ENCODE measurements around the gene XRCC4. TPM values are rescaled to one million over a fixed set of nuclear protein-coding genes. Genes with fewer than 3 reads are reported as not detected.

Gene XRCC4
- polyA plus RNA-seq, 2 donors, result 2.7 to 5.1 TPM

- 33 to 41% methylated on average over 3 of the region's 3 CpGs for WGBS, 2 donors
- Histone ChIP-seq H3K27ac (ENCODE audit: low read depth in 2 of 2, low read length in 1 of 2) (no peak overlapping the region), H3K4me1 (ENCODE audit: control insufficient read depth in 2 of 2, insufficient read depth in 2 of 2, low read length in 1 of 2) (no peaks in the 10 kb centered on the region), H3K4me3 (ENCODE audit: low read depth in 1 of 2, low read length in 2 of 2) (no peak overlapping the region), H3K9me3 (ENCODE audit: control insufficient read depth in 2 of 2, insufficient read depth in 1 of 2, low read depth in 1 of 2, low read length in 1 of 2) (no peaks in the 10 kb centered on the region), H3K36me3 (ENCODE audit: control insufficient read depth in 2 of 2, insufficient read depth in 2 of 2, low read length in 1 of 2) (no peaks in the 10 kb centered on the region), H3K27me3 (ENCODE audit: control insufficient read depth in 1 of 2, insufficient read depth in 2 of 2, low read length in 2 of 2) (no peaks in the 10 kb centered on the region)
These were observed 229.4 kb downstream of the XRCC4 start for GRCh38 chr5:83306572-83307241.

DNA sequence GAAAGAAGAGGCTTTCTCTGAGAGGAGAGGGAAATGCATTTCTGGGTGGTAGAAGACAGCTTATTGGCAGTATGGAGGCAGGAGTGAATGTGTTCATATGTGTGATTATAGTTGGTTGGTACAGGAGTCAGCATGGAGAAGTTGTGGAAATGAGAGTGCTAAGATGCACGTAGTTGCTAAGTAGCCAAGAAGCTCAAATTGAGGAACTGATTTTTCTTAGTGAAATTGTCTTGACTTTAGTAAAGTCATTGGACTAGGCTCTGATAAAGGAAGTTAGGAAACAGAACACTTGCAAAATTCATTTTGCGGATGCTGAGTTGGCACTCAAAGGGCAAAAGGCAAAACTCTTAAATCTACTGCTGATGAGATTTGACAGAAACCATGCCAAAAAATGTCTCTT lies 235.3 kb downstream of the XRCC4 start:
- 83 to 84% methylated on average over 2 of the region's 2 CpGs for WGBS, 2 donors
- Histone ChIP-seq H3K4me1 (ENCODE audit: control insufficient read depth in 2 of 2, insufficient read depth in 2 of 2, low read length in 1 of 2) (no peaks in the 10 kb centered on the region), H3K27me3 (ENCODE audit: control insufficient read depth in 1 of 2, insufficient read depth in 2 of 2, low read length in 2 of 2) (no peaks in the 10 kb centered on the region), H3K9me3 (ENCODE audit: control insufficient read depth in 2 of 2, insufficient read depth in 1 of 2, low read depth in 1 of 2, low read length in 1 of 2) (no peaks in the 10 kb centered on the region), H3K36me3 (ENCODE audit: control insufficient read depth in 2 of 2, insufficient read depth in 2 of 2, low read length in 1 of 2) (no peaks in the 10 kb centered on the region), H3K4me3 (ENCODE audit: low read depth in 1 of 2, low read length in 2 of 2) (no peak overlapping the region), H3K27ac (ENCODE audit: low read depth in 2 of 2, low read length in 1 of 2) (no peak overlapping the region)

DNA sequence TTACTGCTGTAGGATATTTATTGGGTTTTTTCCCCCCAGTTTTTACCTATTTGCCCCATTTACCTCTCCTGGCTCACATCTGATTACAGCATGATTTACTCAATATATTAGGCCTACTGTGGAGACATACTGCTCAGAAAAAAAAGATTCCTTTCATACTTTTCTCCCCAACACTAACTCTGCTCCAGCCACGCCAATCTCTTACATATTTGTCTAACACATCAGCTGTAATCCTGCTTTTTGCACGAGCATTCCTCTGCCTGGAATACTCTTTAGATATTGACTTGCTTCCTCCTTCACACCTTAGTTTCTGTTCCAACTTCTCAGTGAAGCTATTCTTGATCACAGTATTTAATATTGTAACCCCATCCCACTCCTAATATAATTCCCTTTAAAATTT lies 236.1 kb downstream of the XRCC4 start:
- H3K4me1 ChIP-seq (ENCODE audit: control insufficient read depth in 2 of 2, insufficient read depth in 2 of 2, low read length in 1 of 2), result no peaks in the 10 kb centered on the region
- H3K27ac ChIP-seq (ENCODE audit: low read depth in 2 of 2, low read length in 1 of 2), result no peak overlapping the region
- WGBS, 2 donors, result 71 to 81% methylated on average over 2 of the region's 2 CpGs
- no peaks in the 10 kb centered on the region for H3K36me3 ChIP-seq (ENCODE audit: control insufficient read depth in 2 of 2, insufficient read depth in 2 of 2, low read length in 1 of 2)
- H3K4me3 ChIP-seq (ENCODE audit: low read depth in 1 of 2, low read length in 2 of 2), result no peak overlapping the region
- no peaks in the 10 kb centered on the region for H3K27me3 ChIP-seq (ENCODE audit: control insufficient read depth in 1 of 2, insufficient read depth in 2 of 2, low read length in 2 of 2)
- H3K9me3 ChIP-seq (ENCODE audit: control insufficient read depth in 2 of 2, insufficient read depth in 1 of 2, low read depth in 1 of 2, low read length in 1 of 2), result no peaks in the 10 kb centered on the region

- no peaks in the 10 kb centered on the region for H3K9me3 ChIP-seq (ENCODE audit: control insufficient read depth in 2 of 2, insufficient read depth in 1 of 2, low read depth in 1 of 2, low read length in 1 of 2)
- no peaks in the 10 kb centered on the region for H3K27me3 ChIP-seq (ENCODE audit: control insufficient read depth in 1 of 2, insufficient read depth in 2 of 2, low read length in 2 of 2)
- H3K4me3 ChIP-seq (ENCODE audit: low read depth in 1 of 2, low read length in 2 of 2), result no peak overlapping the region
- H3K4me1 ChIP-seq (ENCODE audit: control insufficient read depth in 2 of 2, insufficient read depth in 2 of 2, low read length in 1 of 2), result no peaks in the 10 kb centered on the region
- no peak overlapping the region for H3K27ac ChIP-seq (ENCODE audit: low read depth in 2 of 2, low read length in 1 of 2)
- no peaks in the 10 kb centered on the region for H3K36me3 ChIP-seq (ENCODE audit: control insufficient read depth in 2 of 2, insufficient read depth in 2 of 2, low read length in 1 of 2)
These were observed 244.2 kb downstream of the XRCC4 start for GRCh38 chr5:83321483-83322055.

DNA sequence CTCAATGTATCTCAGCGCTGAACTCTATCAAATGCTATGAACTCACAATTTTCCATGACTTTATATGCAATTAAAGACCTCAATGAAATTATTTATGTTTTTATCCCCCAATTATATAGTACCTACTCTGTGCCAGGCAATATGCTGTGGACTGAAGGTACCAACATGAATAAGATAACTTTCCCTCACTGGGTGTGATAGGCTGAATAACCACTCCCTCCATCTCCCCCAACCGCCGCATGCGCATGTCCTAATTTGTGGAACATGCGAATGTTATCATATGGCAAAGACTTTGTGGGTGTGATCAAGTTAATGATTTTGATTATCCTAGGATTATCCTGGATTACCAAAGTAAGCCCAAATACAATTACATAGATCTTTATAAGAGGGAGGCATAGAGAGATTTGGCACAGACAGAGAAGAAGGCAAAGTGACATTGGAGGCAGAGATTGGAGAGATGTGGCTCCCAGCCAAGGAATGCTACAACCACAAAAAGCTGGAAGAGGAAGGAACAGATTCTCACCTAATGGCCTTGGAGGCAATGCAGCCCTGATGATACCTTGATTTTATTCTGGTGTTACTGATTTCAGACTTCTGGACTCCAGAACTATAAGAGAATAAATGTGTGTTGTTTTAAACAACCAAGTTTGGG lies 245.1 kb downstream of the XRCC4 start:
- Histone ChIP-seq H3K27me3 (ENCODE audit: control insufficient read depth in 1 of 2, insufficient read depth in 2 of 2, low read length in 2 of 2) (no peaks in the 10 kb centered on the region), H3K27ac (ENCODE audit: low read depth in 2 of 2, low read length in 1 of 2) (no peak overlapping the region), H3K4me1 (ENCODE audit: control insufficient read depth in 2 of 2, insufficient read depth in 2 of 2, low read length in 1 of 2) (no peaks in the 10 kb centered on the region), H3K36me3 (ENCODE audit: control insufficient read depth in 2 of 2, insufficient read depth in 2 of 2, low read length in 1 of 2) (no peaks in the 10 kb centered on the region), H3K9me3 (ENCODE audit: control insufficient read depth in 2 of 2, insufficient read depth in 1 of 2, low read depth in 1 of 2, low read length in 1 of 2) (no peaks in the 10 kb centered on the region), H3K4me3 (ENCODE audit: low read depth in 1 of 2, low read length in 2 of 2) (no peak overlapping the region)
- WGBS, 2 donors, result 91 to 94% methylated on average over 5 of the region's 5 CpGs

- no peaks in the 10 kb centered on the region for H3K36me3 ChIP-seq (ENCODE audit: control insufficient read depth in 2 of 2, insufficient read depth in 2 of 2, low read length in 1 of 2)
- no peak overlapping the region for H3K4me3 ChIP-seq (ENCODE audit: low read depth in 1 of 2, low read length in 2 of 2)
- H3K27me3 ChIP-seq (ENCODE audit: control insufficient read depth in 1 of 2, insufficient read depth in 2 of 2, low read length in 2 of 2), result no peaks in the 10 kb centered on the region
- no peak overlapping the region for H3K27ac ChIP-seq (ENCODE audit: low read depth in 2 of 2, low read length in 1 of 2)
- no peaks in the 10 kb centered on the region for H3K9me3 ChIP-seq (ENCODE audit: control insufficient read depth in 2 of 2, insufficient read depth in 1 of 2, low read depth in 1 of 2, low read length in 1 of 2)
- no peaks in the 10 kb centered on the region for H3K4me1 ChIP-seq (ENCODE audit: control insufficient read depth in 2 of 2, insufficient read depth in 2 of 2, low read length in 1 of 2)
These were observed 246.3 kb downstream of the XRCC4 start for GRCh38 chr5:83323557-83324180.

GRCh38 chr5:83331842-83332241 lies 254.5 kb downstream of the XRCC4 start:
- Histone ChIP-seq H3K36me3 (ENCODE audit: control insufficient read depth in 2 of 2, insufficient read depth in 2 of 2, low read length in 1 of 2) (no peaks in the 10 kb centered on the region), H3K9me3 (ENCODE audit: control insufficient read depth in 2 of 2, insufficient read depth in 1 of 2, low read depth in 1 of 2, low read length in 1 of 2) (no peaks in the 10 kb centered on the region), H3K4me3 (ENCODE audit: low read depth in 1 of 2, low read length in 2 of 2) (no peak overlapping the region), H3K27ac (ENCODE audit: low read depth in 2 of 2, low read length in 1 of 2) (no peak overlapping the region), H3K27me3 (ENCODE audit: control insufficient read depth in 1 of 2, insufficient read depth in 2 of 2, low read length in 2 of 2) (no peaks in the 10 kb centered on the region), H3K4me1 (ENCODE audit: control insufficient read depth in 2 of 2, insufficient read depth in 2 of 2, low read length in 1 of 2) (no peaks in the 10 kb centered on the region)
- WGBS, 2 donors, result 69 to 87% methylated on average over 2 of the region's 2 CpGs

GRCh38 chr5:83337453-83338035 lies 260.2 kb downstream of the XRCC4 start:
- no peaks in the 10 kb centered on the region for H3K9me3 ChIP-seq (ENCODE audit: control insufficient read depth in 2 of 2, insufficient read depth in 1 of 2, low read depth in 1 of 2, low read length in 1 of 2)
- no peak overlapping the region for H3K4me3 ChIP-seq (ENCODE audit: low read depth in 1 of 2, low read length in 2 of 2)
- H3K36me3 ChIP-seq (ENCODE audit: control insufficient read depth in 2 of 2, insufficient read depth in 2 of 2, low read length in 1 of 2), result no peaks in the 10 kb centered on the region
- no peak overlapping the region for H3K27ac ChIP-seq (ENCODE audit: low read depth in 2 of 2, low read length in 1 of 2)
- H3K27me3 ChIP-seq (ENCODE audit: control insufficient read depth in 1 of 2, insufficient read depth in 2 of 2, low read length in 2 of 2), result no peaks in the 10 kb centered on the region
- H3K4me1 ChIP-seq (ENCODE audit: control insufficient read depth in 2 of 2, insufficient read depth in 2 of 2, low read length in 1 of 2), result no peaks in the 10 kb centered on the region
- WGBS, 2 donors, result 87 to 90% methylated on average over 4 of the region's 4 CpGs

DNA sequence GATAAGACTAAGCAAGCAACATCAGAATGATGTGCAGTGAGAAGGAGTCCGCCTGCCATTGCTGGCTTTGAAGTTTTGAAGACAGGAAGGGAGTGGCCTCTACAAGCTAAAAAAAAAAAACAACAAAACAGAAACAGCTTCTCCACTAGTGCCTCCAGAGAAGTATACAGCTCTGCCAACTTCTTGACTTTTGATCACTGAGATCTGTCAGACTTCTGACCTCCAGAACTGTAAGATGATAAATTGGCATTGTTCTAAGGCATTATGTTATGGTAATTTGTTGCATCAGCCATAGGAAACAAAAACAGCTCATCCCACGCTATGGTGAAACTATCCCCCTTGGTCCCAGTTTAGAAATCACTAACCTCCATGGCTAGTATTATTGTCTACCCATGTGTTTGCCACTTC lies 263.2 kb downstream of the XRCC4 start:
- H3K9me3 ChIP-seq (ENCODE audit: control insufficient read depth in 2 of 2, insufficient read depth in 1 of 2, low read depth in 1 of 2, low read length in 1 of 2), result no peaks in the 10 kb centered on the region
- no peaks in the 10 kb centered on the region for H3K4me1 ChIP-seq (ENCODE audit: control insufficient read depth in 2 of 2, insufficient read depth in 2 of 2, low read length in 1 of 2)
- no peaks in the 10 kb centered on the region for H3K36me3 ChIP-seq (ENCODE audit: control insufficient read depth in 2 of 2, insufficient read depth in 2 of 2, low read length in 1 of 2)
- 65 to 68% methylated on average over 2 of the region's 2 CpGs for WGBS, 2 donors
- no peaks in the 10 kb centered on the region for H3K27me3 ChIP-seq (ENCODE audit: control insufficient read depth in 1 of 2, insufficient read depth in 2 of 2, low read length in 2 of 2)
- no peak overlapping the region for H3K27ac ChIP-seq (ENCODE audit: low read depth in 2 of 2, low read length in 1 of 2)
- H3K4me3 ChIP-seq (ENCODE audit: low read depth in 1 of 2, low read length in 2 of 2), result no peak overlapping the region
